H1 (cell line): Measurements from ENCODE around the gene ANKFN1. TPM values are rescaled to one million over a fixed set of nuclear protein-coding genes. Genes with fewer than 3 reads are reported as not detected.

Experiments
- CTCF ChIA-PET: fragments of 300-600 bp; sonication (Branson Sonifier 250); formaldehyde crosslinking; loops from one replicate; lab custom pipeline; 2021; ENCODE audit not compliant: partially characterized antibody; lab: Charles Lee
- POLR2A ChIA-PET: fragments of 300-600 bp; sonication (Branson Sonifier 250); formaldehyde crosslinking; loops from one replicate; lab custom pipeline; 2021; ENCODE audit warnings: inconsistent platforms; ENCODE audit not compliant: partially characterized antibody; lab: Charles Lee
- DNase-seq, 2 experiments: peaks; one replicate each; pipeline versions ENCODE4 v3.0.0 to v3.0.0-alpha.2; 2010 to 2022; ENCODE audit warnings: low spot score in 2 of 2, low read depth in 1 of 2, mixed read lengths in 1 of 2
- FAIRE-seq: peaks from 2 replicates; lab custom pipeline; 2011; peaks lifted over from hg19 to GRCh38; lab: Jason Lieb, UNC
- H2AFZ ChIP-seq: 2 replicates; pipeline ENCODE4 v1.8.1; 2012; ENCODE audit warnings: low read length, inconsistent platforms
- H2AK5ac ChIP-seq: 2 replicates; pipeline ENCODE4 v1.6.1; 2013; ENCODE audit warnings: low read depth, low read length
- H2BK120ac ChIP-seq: replicated peaks from 2 replicates; pipeline ENCODE3; 2013; ENCODE audit warnings: low read depth, low read length, inconsistent platforms
- H2BK12ac ChIP-seq: 2 replicates; pipeline ENCODE4 v1.6.1; 2013; ENCODE audit warnings: low read depth, low read length
- H2BK15ac ChIP-seq: 2 replicates; pipeline ENCODE4 v1.6.1; 2013; ENCODE audit warnings: low read length
- H2BK20ac ChIP-seq: 2 replicates; pipeline ENCODE4 v1.6.1; 2013; ENCODE audit warnings: low read length
- H2BK5ac ChIP-seq: 2 replicates; pipeline ENCODE4 v1.6.1; 2013; ENCODE audit warnings: low read depth, low read length
- H3K14ac ChIP-seq: 2 replicates; pipeline ENCODE4 v1.6.1; 2013; ENCODE audit warnings: inconsistent platforms; ENCODE audit not compliant: insufficient read length
- H3K18ac ChIP-seq: 2 replicates; pipeline ENCODE4 v1.6.1; 2013; ENCODE audit warnings: low read length; ENCODE audit errors: extremely low read depth
- H3K23ac ChIP-seq: 2 replicates; pipeline ENCODE4 v1.6.1; 2013; ENCODE audit warnings: inconsistent platforms; ENCODE audit not compliant: insufficient read length
- H3K23me2 ChIP-seq: 2 replicates; pipeline ENCODE4 v1.6.1; 2013; ENCODE audit warnings: low read depth, low read length
- H3K27ac ChIP-seq: 2 replicates; pipeline ENCODE4 v1.6.1; 2011; ENCODE audit warnings: low read depth, low read length, inconsistent platforms
- H3K27me3 ChIP-seq, 4 experiments: replicated peaks in 1 of 4; 1 replicate in 1 of 4; 2 replicates in 3 of 4; pipeline versions ENCODE4 v1.6.1 to v1.8.1; 2011 to 2013; ENCODE audit warnings: low read length in 3 of 4, mild to moderate bottlenecking in 3 of 4, inconsistent platforms in 2 of 4, mixed read lengths in 2 of 4, moderate library complexity in 1 of 4; ENCODE audit not compliant: control insufficient read depth in 3 of 4, insufficient read depth in 3 of 4; ENCODE audit errors: extremely low read depth in 1 of 4
- H3K36me3 ChIP-seq, 4 experiments: 2 replicates each; pipeline versions ENCODE4 v1.6.1 to v1.8.1; 2011 to 2013; ENCODE audit warnings: mild to moderate bottlenecking in 4 of 4, low read length in 3 of 4, moderate library complexity in 2 of 4, control low read depth in 1 of 4, inconsistent platforms in 1 of 4; ENCODE audit not compliant: insufficient read depth in 4 of 4, control insufficient read depth in 2 of 4
- H3K4ac ChIP-seq: replicated peaks from 2 replicates; pipeline ENCODE3; 2013; ENCODE audit warnings: low read length, low read depth, mixed read lengths, inconsistent platforms; ENCODE audit not compliant: insufficient read length
- H3K4me1 ChIP-seq, 4 experiments: replicated peaks in 1 of 4; 1 replicate in 1 of 4; 2 replicates in 3 of 4; pipeline versions ENCODE4 v1.6.1 to v1.8.1; 2011 to 2013; ENCODE audit warnings: low read length in 3 of 4, inconsistent platforms in 2 of 4, mixed read lengths in 1 of 4; ENCODE audit not compliant: insufficient read depth in 4 of 4, control insufficient read depth in 3 of 4
- H3K4me2 ChIP-seq, 2 experiments: 2 replicates each; pipeline versions ENCODE4 v1.6.1 to v1.8.1; 2011 to 2013; ENCODE audit warnings: low read depth in 2 of 2, low read length in 2 of 2, control low read depth in 1 of 2, inconsistent platforms in 1 of 2, mild to moderate bottlenecking in 1 of 2; ENCODE audit not compliant: insufficient read depth in 1 of 2
- H3K4me3 ChIP-seq, 4 experiments: fragments of 200-600, 300-600 bp in 1 of 4; sonication (generic), shearing (Covaris generic), sonication (Bioruptor Twin) in 1 of 4; 2 replicates each; pipeline versions ENCODE4 v1.5.1 to v1.8.1; 2011 to 2016; ENCODE audit warnings: low read length in 4 of 4, low read depth in 3 of 4, control low read depth in 2 of 4, inconsistent platforms in 2 of 4, mild to moderate bottlenecking in 2 of 4, mixed read lengths in 1 of 4, moderate library complexity in 1 of 4; ENCODE audit not compliant: insufficient read depth in 2 of 4; ENCODE audit errors: extremely low read depth in 1 of 4
- H3K56ac ChIP-seq: replicated peaks from 2 replicates; pipeline ENCODE3; 2013; ENCODE audit warnings: low read depth, mild to moderate bottlenecking, mixed read lengths, low read length, inconsistent platforms; ENCODE audit not compliant: insufficient read length
- H3K79me1 ChIP-seq: 2 replicates; pipeline ENCODE4 v1.6.1; 2013; ENCODE audit warnings: low read depth, low read length, control low read depth
- H3K79me2 ChIP-seq, 2 experiments: 2 replicates each; pipeline versions ENCODE4 v1.6.1 to v1.8.1; 2012 to 2013; ENCODE audit warnings: low read length in 2 of 2, mild to moderate bottlenecking in 2 of 2, inconsistent platforms in 1 of 2; ENCODE audit not compliant: insufficient read depth in 2 of 2, control insufficient read depth in 1 of 2
- H3K9ac ChIP-seq, 4 experiments: replicated peaks in 1 of 4; 1 replicate in 1 of 4; 2 replicates in 3 of 4; pipeline versions ENCODE4 v1.6.1 to v1.8.1; 2011 to 2013; ENCODE audit warnings: low read depth in 3 of 4, low read length in 3 of 4, control low read depth in 2 of 4, mild to moderate bottlenecking in 2 of 4, moderate library complexity in 2 of 4, inconsistent platforms in 1 of 4; ENCODE audit errors: extremely low read depth in 1 of 4
- H3K9me3 ChIP-seq, 2 experiments: 2 replicates each; pipeline versions ENCODE4 v1.6.1 to v1.8.1; 2012 to 2013; ENCODE audit warnings: mild to moderate bottlenecking in 2 of 2, moderate library complexity in 2 of 2, control low read depth in 1 of 2, inconsistent platforms in 1 of 2, low read depth in 1 of 2, low read length in 1 of 2, mixed read lengths in 1 of 2; ENCODE audit not compliant: insufficient read depth in 2 of 2
- H4K20me1 ChIP-seq, 2 experiments: replicated peaks in 1 of 2; 2 replicates each; pipeline versions ENCODE3 to v1.8.1; 2011 to 2013; ENCODE audit warnings: inconsistent platforms in 2 of 2, low read length in 2 of 2, mild to moderate bottlenecking in 1 of 2; ENCODE audit not compliant: insufficient read depth in 2 of 2, control insufficient read depth in 1 of 2
- H4K5ac ChIP-seq: 2 replicates; pipeline ENCODE4 v1.6.1; 2013; ENCODE audit warnings: low read length, low read depth, mixed read lengths, inconsistent platforms; ENCODE audit not compliant: insufficient read length
- H4K8ac ChIP-seq: 2 replicates; pipeline ENCODE4 v1.8.0; 2013; ENCODE audit warnings: mild to moderate bottlenecking, moderate library complexity, low read length, inconsistent platforms; ENCODE audit not compliant: insufficient read depth; ENCODE audit errors: extremely low read depth
- H4K91ac ChIP-seq: replicated peaks from 2 replicates; pipeline ENCODE3; 2013; ENCODE audit warnings: low read length, mixed read lengths, inconsistent platforms; ENCODE audit not compliant: insufficient read length
- ASH2L ChIP-seq: fragments of 200-600, 300-600 bp; sonication (generic); IDR thresholded peaks from one replicate; pipeline ENCODE4 v1.7.1; 2017; ENCODE audit warnings: low read length
- KDM1A ChIP-seq: fragments of 200-600, 300-600 bp; sonication (generic); IDR thresholded peaks from 2 replicates; pipeline ENCODE4 v1.7.1; 2016; ENCODE audit warnings: mild to moderate bottlenecking, low read length, borderline replicate concordance
- KDM4A ChIP-seq: IDR thresholded peaks from one replicate; pipeline ENCODE4 v1.7.1; 2012; ENCODE audit warnings: low read depth, mild to moderate bottlenecking, moderate library complexity, low read length, inconsistent platforms; ENCODE audit not compliant: severe bottlenecking
- SUZ12 ChIP-seq: fragments of 200-600 bp; sonication (generic); IDR thresholded peaks from 2 replicates; pipeline ENCODE4 v1.6.1; 2012; ENCODE audit warnings: mild to moderate bottlenecking, inconsistent platforms, low read length, moderate library complexity, mixed read lengths
- whole genome bisulfite sequencing, 2 experiments: shearing (Covaris generic) in 1 of 2; methylation state at CpG; one replicate each; pipeline versions ENCODE4 v1.1.6 to v1.1.7; 2013 to 2015; ENCODE audit warnings: low lambda C conversion rate in 2 of 2, mixed read lengths in 2 of 2, inconsistent platforms in 1 of 2, low coverage in 1 of 2, missing lambda C conversion rate in 1 of 2; ENCODE audit not compliant: insufficient replicate concordance in 2 of 2, insufficient coverage in 1 of 2, insufficient read length in 1 of 2; ENCODE audit errors: extremely low coverage in 1 of 2, missing lambda C conversion rate in 1 of 2; 5-methylcytosine and 5-hydroxymethylcytosine counted together
- polyA plus RNA-seq, 7 experiments: library from polyadenylated mRNA; depleted of rRNA in 3 of 7; stranded (reverse) in 5 of 7; unstranded in 2 of 7; fragments of >200 nt in 5 of 7; fragments of 200-250 nt in 2 of 7; gene quantifications; 1 replicate in 5 of 7; 2 replicates in 1 of 7; 4 replicates in 1 of 7; pipeline versions ENCODE4 v1.2.1 to v1.2.3, GENCODE V29; 2011 to 2013; ENCODE audit warnings: missing spikeins in 2 of 7, mixed read lengths in 2 of 7
- total RNA-seq: library from RNA; stranded (reverse); fragmentation: NEBNext Ultra II Directional; extraction: Animal tissue kit (Norgen Biotek cat#: 25700); gene quantifications from 2 replicates; pipeline ENCODE4 v1.2.1, GENCODE V29; 2021

ANKFN1 gene
- total and polyA plus RNA-seq, 2 of the 8 experiments (the other 6 are each of a cell fraction or from before 2014, with no cell fraction given): not detected

- H3K23me2 ChIP-seq: no peaks in the 10 kb centered on the region
- DNase-seq: no peak
- H2AFZ ChIP-seq: no peak overlapping the region
- no peak overlapping the region for H2AK5ac ChIP-seq
- H3K27me3 ChIP-seq: no peaks in the 10 kb centered on the region
- H2BK15ac ChIP-seq: no peak overlapping the region
- no peaks in the 10 kb centered on the region for H3K4me1 ChIP-seq
- 93% methylated on average over 2 of the region's 2 CpGs; no CpG with 5 or more reads in 1 of the 2 experiments for WGBS, 2 experiments
- no peak overlapping the region for H4K91ac ChIP-seq
- H3K9ac ChIP-seq: no peak overlapping the region
- no peaks in the 10 kb centered on the region for H4K20me1 ChIP-seq
- no peak overlapping the region for H2BK20ac ChIP-seq
- H2BK12ac ChIP-seq: no peak overlapping the region
- H3K18ac ChIP-seq: no peak overlapping the region
- H3K36me3 ChIP-seq: no peaks in the 10 kb centered on the region
- H3K14ac ChIP-seq: no peak overlapping the region
- H4K8ac ChIP-seq: no peak overlapping the region
- H3K4ac ChIP-seq: no peak overlapping the region
- H3K27ac ChIP-seq: no peak overlapping the region
- POLR2A ChIA-PET: no interaction called here
- no peak overlapping the region for H3K23ac ChIP-seq
- no peaks in the 10 kb centered on the region for H3K79me2 ChIP-seq
- no peak overlapping the region for H3K4me2 ChIP-seq
- TF ChIP-seq KDM4A (no peak), ASH2L (no peak), KDM1A (no peak), SUZ12 (no peak)
- H3K4me3 ChIP-seq: no peak overlapping the region
- H3K56ac ChIP-seq: no peak overlapping the region
- H3K79me1 ChIP-seq: no peaks in the 10 kb centered on the region
- no peak overlapping the region for H2BK5ac ChIP-seq
- no peak overlapping the region for H4K5ac ChIP-seq
- no peaks in the 10 kb centered on the region for H3K9me3 ChIP-seq
- FAIRE-seq: no peak
- no peak overlapping the region for H2BK120ac ChIP-seq
- CTCF ChIA-PET: no interaction called here
Measured at GRCh38 chr17:56424543-56425044, 271.3 kb downstream of the ANKFN1 start.
